A549 treated with ZK216348 at 1 μM for 4 hours (cell line): ENCODE data around the gene SLC25A23. TPM values are rescaled to one million over a fixed set of nuclear protein-coding genes. Genes with fewer than 3 reads are reported as not detected.

Experiments
- total RNA-seq: library from RNA; stranded (reverse); fragments of 200-300 nt; extraction: Qiagen RNA extraction; gene quantifications from 5 replicates; pipeline ENCODE4 v1.2.3, GENCODE V29; 2022; ENCODE audit warnings: low read depth

SLC25A23 gene
- total RNA-seq = 14.4 to 21.7 TPM (median 19.9 TPM) in 5 replicates

GRCh38 chr19:6459262-6460098 lies at the start of gene SLC25A23:
Gene SLC25A23 (minus strand): TSS chr19:6459792. CDS start chr19:6459628, 164 bp downstream.

GRCh38 chr19:6501740-6502648 lies 42.4 kb upstream of the SLC25A23 start, which contains the start of gene TUBB4A:
Gene TUBB4A (minus strand): TSS chr19:6502309. CDS start chr19:6502212, 97 bp downstream.

DNA sequence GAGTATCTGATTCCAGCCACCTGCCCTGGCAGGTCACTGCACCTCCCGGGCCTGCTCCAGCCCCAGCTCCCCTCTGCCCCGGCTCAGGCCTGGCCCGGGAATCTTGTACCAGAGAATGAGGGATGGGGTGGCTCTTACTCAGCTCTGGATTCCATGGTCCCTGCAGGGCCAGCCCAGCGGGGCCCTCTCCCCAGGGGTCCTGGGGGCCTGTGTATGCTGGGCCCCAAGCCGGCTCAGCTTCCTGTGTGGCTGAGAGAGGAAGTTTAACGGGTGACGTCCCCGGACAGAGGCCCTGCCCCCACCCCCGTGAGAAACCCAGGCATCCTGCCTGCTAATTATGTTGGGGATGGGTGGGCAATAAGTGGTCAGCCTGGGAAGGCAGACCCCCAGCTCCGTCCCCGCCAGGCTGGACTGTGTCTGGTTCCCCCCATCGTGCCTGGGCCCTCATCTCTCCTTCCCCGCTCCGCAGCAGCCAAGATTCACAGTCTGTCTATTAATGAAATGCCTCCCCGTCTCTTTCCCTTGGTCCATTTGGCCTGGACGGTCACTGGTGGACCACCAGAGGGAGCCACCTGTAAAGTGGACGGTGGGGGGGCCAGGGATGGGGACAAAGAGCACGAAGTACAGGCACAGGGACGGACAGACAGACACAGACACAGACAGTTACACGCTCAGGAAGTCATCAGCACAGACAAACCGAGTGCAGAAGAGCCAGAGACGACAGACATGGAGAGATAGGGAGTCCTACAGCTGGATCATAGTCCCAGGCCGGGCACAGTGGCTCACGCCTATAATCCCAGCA lies 22.1 kb upstream of the SLC25A23 start, which contains the start of gene DENND1C:
Gene DENND1C (minus strand): TSS at position 247 of the 802 bp plus-strand sequence. CDS start 92 bp downstream, at position 155.

DNA sequence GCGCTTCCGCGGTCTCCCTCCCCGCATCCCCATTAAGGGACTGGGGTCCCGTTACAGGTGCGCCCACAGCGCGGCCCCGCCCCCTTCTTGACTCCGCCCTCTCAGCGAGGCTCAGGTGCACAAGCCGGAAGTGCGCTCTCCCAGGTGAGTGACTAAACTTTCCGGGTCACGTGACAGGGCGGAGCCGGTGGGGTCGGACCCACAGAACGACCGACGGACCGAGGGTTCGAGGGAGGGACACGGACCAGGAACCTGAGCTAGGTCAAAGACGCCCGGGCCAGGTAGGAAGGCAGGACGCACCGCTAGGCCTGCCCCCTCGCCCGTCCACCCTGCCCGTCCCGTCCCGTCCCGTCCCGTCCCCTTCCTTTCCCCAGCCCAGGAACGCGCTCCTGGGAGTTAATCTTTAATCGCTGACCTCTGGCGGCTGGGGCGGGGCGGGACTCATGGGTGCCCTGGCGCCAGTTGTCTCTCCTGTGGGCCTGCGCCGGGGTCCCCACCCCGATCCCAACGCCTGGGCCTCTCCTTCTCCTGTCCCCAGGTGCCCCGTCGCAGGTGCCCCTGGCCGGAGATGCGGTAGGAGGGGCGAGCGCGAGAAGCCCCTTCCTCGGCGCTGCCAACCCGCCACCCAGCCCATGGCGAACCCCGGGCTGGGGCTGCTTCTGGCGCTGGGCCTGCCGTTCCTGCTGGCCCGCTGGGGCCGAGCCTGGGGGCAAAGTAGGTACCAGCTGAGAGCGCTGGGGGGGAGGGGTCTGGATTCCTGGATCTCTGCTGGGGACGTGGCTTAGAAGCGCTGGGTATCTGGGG lies 4.7 kb upstream of the SLC25A23 start, which contains the start of gene CRB3:
Gene CRB3 (plus strand): TSS at position 202 of the 804 bp plus-strand sequence. CDS start 431 bp downstream, at position 633.

GRCh38 chr19:6433663-6434062 lies 25.9 kb downstream of the SLC25A23 start, which contains the start of gene SLC25A41:
Gene SLC25A41 (minus strand): TSS chr19:6433763. CDS start chr19:6433693, 70 bp downstream.

GRCh38 chr19:6424195-6424938 lies 35.2 kb downstream of the SLC25A23 start, which contains the start of gene KHSRP:
Gene KHSRP (minus strand): TSS chr19:6424811. CDS start chr19:6424701, 110 bp downstream.

GRCh38 chr19:6393074-6393982 lies 66.3 kb downstream of the SLC25A23 start, which contains the start of gene GTF2F1:
Gene GTF2F1 (minus strand): TSS chr19:6393164. CDS start chr19:6392995, 169 bp downstream.

Other genes with a start within 250 kb of the SLC25A23 start
- gene MLLT1, start 179.8 kb downstream of the SLC25A23 start, total RNA-seq = 16.2 to 25.2 TPM (median 21.8 TPM) in 5 replicates
- gene ACER1, start 126.2 kb downstream of the SLC25A23 start, total RNA-seq = not detected in 5 replicates
- 37.0 to 72.8 TPM (median 70.3 TPM) in 5 replicates for gene CLPP, start 98.3 kb downstream of the SLC25A23 start, total RNA-seq
- gene ALKBH7, start 87.0 kb downstream of the SLC25A23 start, total RNA-seq = 17.0 to 39.5 TPM (median 27.5 TPM) in 5 replicates
- gene PSPN, start 83.9 kb downstream of the SLC25A23 start, total RNA-seq = 0.50 to 1.1 TPM (median 0.69 TPM) in 5 replicates
- gene GTF2F1, start 66.6 kb downstream of the SLC25A23 start, total RNA-seq = 60.4 to 67.1 TPM (median 63.6 TPM) in 5 replicates
- 153 to 214 TPM (median 202 TPM) in 5 replicates for gene KHSRP, start 35.0 kb downstream of the SLC25A23 start, total RNA-seq
- 0.11 to 0.23 TPM (median 0.15 TPM) in 4 of 5 replicates, not detected in the other for gene SLC25A41, start 26.0 kb downstream of the SLC25A23 start, total RNA-seq
- 2.2 to 6.3 TPM (median 5.2 TPM) in 5 replicates for gene CRB3, start 4.5 kb upstream of the SLC25A23 start, total RNA-seq
- 0.13 to 0.27 TPM (median 0.24 TPM) in 4 of 5 replicates, not detected in the other for gene DENND1C, start 22.0 kb upstream of the SLC25A23 start, total RNA-seq
- gene TUBB4A, start 42.5 kb upstream of the SLC25A23 start, total RNA-seq = 4.4 to 8.1 TPM (median 7.2 TPM) in 5 replicates
- gene TNFSF9, start 71.2 kb upstream of the SLC25A23 start, total RNA-seq = 3.2 to 6.5 TPM (median 6.1 TPM) in 5 replicates
- gene CD70, start 131.4 kb upstream of the SLC25A23 start, total RNA-seq = 10.6 to 27.7 TPM (median 22.0 TPM) in 5 replicates
- 0.05 to 0.25 TPM (median 0.12 TPM) in 4 of 5 replicates, not detected in the other for gene TNFSF14, start 210.4 kb upstream of the SLC25A23 start, total RNA-seq